ENCODE measurements around the gene PACRG.

- TF ChIP-seq GATA2 (IDR thresholded peaks at IDR 0.05; ENCODE audit: low read depth, low read length) (no peak), GATA3 (IDR thresholded peaks at IDR 0.05; ENCODE audit: low read depth, low read length) (no peak)
Observed at GRCh38 chr6:162753775-162754174, 26.0 kb downstream of the PACRG start.
